GM23248 (cell line): ENCODE results near the gene CARMIL1. TPM values are rescaled to one million over a fixed set of nuclear protein-coding genes. Genes with fewer than 3 reads are reported as not detected.
A peak's percentile ranks its signal among the peaks of the same experiment; 100 is the strongest.

Experiments
- DNase-seq: peaks from one replicate; pipeline ENCODE4 v3.0.0-alpha.2; 2015
- H2AFZ ChIP-seq: fragments of 200-600 bp; sonication (generic); 2 replicates; pipeline ENCODE4 v1.6.1; 2016; ENCODE audit warnings: antibody characterized with exemption
- H3F3A ChIP-seq: fragments of 200-600 bp; sonication (generic); 2 replicates; pipeline ENCODE4 v1.6.1; 2016; ENCODE audit warnings: mild to moderate bottlenecking, antibody characterized with exemption, mixed run types; ENCODE audit not compliant: insufficient read depth
- H3K27ac ChIP-seq: fragments of 200-600 bp; sonication (generic); 2 replicates; pipeline ENCODE4 v1.5.1; 2016; ENCODE audit warnings: mild to moderate bottlenecking
- H3K27me3 ChIP-seq: fragments of 200-600 bp; sonication (generic); replicated peaks from 2 replicates; pipeline ENCODE4 v1.6.1; 2016; ENCODE audit warnings: mild to moderate bottlenecking; ENCODE audit not compliant: insufficient read depth
- H3K36me3 ChIP-seq: fragments of 200-600 bp; sonication (generic); 2 replicates; pipeline ENCODE4 v1.6.1; 2016; ENCODE audit warnings: low read depth, mild to moderate bottlenecking
- H3K4me1 ChIP-seq: fragments of 200-600 bp; sonication (generic); 2 replicates; pipeline ENCODE4 v1.6.1; 2016; ENCODE audit warnings: mild to moderate bottlenecking; ENCODE audit not compliant: insufficient read depth
- H3K4me2 ChIP-seq: fragments of 200-600 bp; sonication (generic); one replicate; pipeline ENCODE4 v1.6.1; 2016; ENCODE audit warnings: mild to moderate bottlenecking; ENCODE audit not compliant: unreplicated experiment
- H3K4me3 ChIP-seq: fragments of 200-600 bp; sonication (generic); 2 replicates; pipeline ENCODE4 v1.5.1; 2016; ENCODE audit warnings: mild to moderate bottlenecking
- H3K79me2 ChIP-seq: fragments of 200-600 bp; sonication (generic); 2 replicates; pipeline ENCODE4 v1.6.1; 2016; ENCODE audit warnings: mild to moderate bottlenecking; ENCODE audit not compliant: insufficient read depth
- H3K9ac ChIP-seq: fragments of 200-600 bp; sonication (generic); 2 replicates; pipeline ENCODE4 v1.6.1; 2016; ENCODE audit warnings: mild to moderate bottlenecking
- H3K9me2 ChIP-seq: fragments of 200-600 bp; sonication (generic); 2 replicates; pipeline ENCODE4 v1.6.1; 2016; ENCODE audit warnings: mixed run types, mild to moderate bottlenecking, moderate library complexity; ENCODE audit not compliant: insufficient read depth
- H3K9me3 ChIP-seq: fragments of 200-600 bp; sonication (generic); one replicate; pipeline ENCODE4 v1.6.1; 2017; ENCODE audit warnings: low read depth
- H4K20me1 ChIP-seq: fragments of 200-600 bp; sonication (generic); 2 replicates; pipeline ENCODE4 v1.6.0; 2016; ENCODE audit not compliant: insufficient read depth
- EZH2 ChIP-seq: fragments of 200-600 bp; sonication (generic); IDR thresholded peaks from 2 replicates; pipeline ENCODE4 v1.6.1; 2018; ENCODE audit warnings: antibody characterized with exemption, mild to moderate bottlenecking; ENCODE audit not compliant: insufficient read depth, poor library complexity, severe bottlenecking
- EZH2phosphoT487 ChIP-seq: fragments of 200-600 bp; sonication (generic); IDR thresholded peaks from 2 replicates; pipeline ENCODE4 v1.6.1; 2018; ENCODE audit warnings: antibody characterized with exemption, moderate library complexity, mild to moderate bottlenecking, low read depth; ENCODE audit not compliant: insufficient read depth
- WGBS, 2 experiments: methylation state at CpG; one replicate each; pipeline ENCODE4 v1.1.6; 2015 to 2017; ENCODE audit warnings: low lambda C conversion rate in 2 of 2, low coverage in 1 of 2; ENCODE audit errors: missing lambda C conversion rate in 2 of 2; 5-methylcytosine and 5-hydroxymethylcytosine counted together
- in situ Hi-C: fragments of 300-500 bp; cut with MboI; formaldehyde crosslinking; loops from 2 replicates; pipeline ENCODE4 v1.15.0; 2020
- polyA plus RNA-seq: library from polyadenylated mRNA; unstranded; fragments of >200 nt; fragmentation: Nextera tagmentation; extraction: Ambion mirVana; gene quantifications from 2 replicates; pipeline ENCODE4 v1.2.1, GENCODE V29; 2016
- total RNA-seq: library from RNA; depleted of rRNA; stranded (reverse); fragments of >200 nt; shearing (Covaris generic); gene quantifications from 2 replicates; pipeline ENCODE4 v1.2.3, GENCODE V29; 2014

Gene CARMIL1
- total and polyA plus RNA-seq, 2 experiments from 2014 or later, result 10.9 to 11.0 TPM

- Histone ChIP-seq H4K20me1 (no peaks in the 10 kb centered on the region), H3K79me2 (no peaks in the 10 kb centered on the region), H3K9me2 (no peaks in the 10 kb centered on the region), H3K36me3 (no peaks in the 10 kb centered on the region), H3K9me3 (no peaks in the 10 kb centered on the region), H3K9ac (no peak overlapping the region), H3K4me3 (no peak overlapping the region), H3K4me2 (no peak overlapping the region), H3F3A (peaks cover 4% of the 10 kb centered on the region), H2AFZ (no peak overlapping the region), H3K27me3 (no peaks in the 10 kb centered on the region), H3K4me1 (peaks cover 10% of the 10 kb centered on the region; the same call in 1 of the 2 replicates), H3K27ac (no peak overlapping the region)
- no peak for TF ChIP-seq EZH2phosphoT487
- no peak for TF ChIP-seq EZH2
- in situ Hi-C loops, result no loop called here
- peak; percentile 38 for DNase-seq
- WGBS, 2 experiments, result 67 to 70% methylated on average over 3 of the region's 3 CpGs
Measured at GRCh38 chr6:25476126-25476525, 197.0 kb downstream of the CARMIL1 start.

GRCh38 chr6:25477006-25477590 is 197.9 kb downstream of the CARMIL1 start:
- no peak for TF ChIP-seq EZH2phosphoT487
- no peak for TF ChIP-seq EZH2
- Histone ChIP-seq H3K27me3 (no peaks in the 10 kb centered on the region), H2AFZ (no peak overlapping the region), H3K4me1 (peaks cover 10% of the 10 kb centered on the region; the same call in 1 of the 2 replicates), H4K20me1 (no peaks in the 10 kb centered on the region), H3K9ac (no peak overlapping the region), H3K79me2 (no peaks in the 10 kb centered on the region), H3F3A (peaks cover 4% of the 10 kb centered on the region), H3K9me2 (no peaks in the 10 kb centered on the region), H3K36me3 (no peaks in the 10 kb centered on the region), H3K27ac (no peak overlapping the region), H3K4me3 (no peak overlapping the region), H3K9me3 (no peaks in the 10 kb centered on the region), H3K4me2 (no peak overlapping the region)
- in situ Hi-C loops, result no loop called here
- DNase-seq, result peak; percentile 29
- 57 to 65% methylated on average over 3 to 4 of the region's 4 CpGs for WGBS, 2 experiments

DNA sequence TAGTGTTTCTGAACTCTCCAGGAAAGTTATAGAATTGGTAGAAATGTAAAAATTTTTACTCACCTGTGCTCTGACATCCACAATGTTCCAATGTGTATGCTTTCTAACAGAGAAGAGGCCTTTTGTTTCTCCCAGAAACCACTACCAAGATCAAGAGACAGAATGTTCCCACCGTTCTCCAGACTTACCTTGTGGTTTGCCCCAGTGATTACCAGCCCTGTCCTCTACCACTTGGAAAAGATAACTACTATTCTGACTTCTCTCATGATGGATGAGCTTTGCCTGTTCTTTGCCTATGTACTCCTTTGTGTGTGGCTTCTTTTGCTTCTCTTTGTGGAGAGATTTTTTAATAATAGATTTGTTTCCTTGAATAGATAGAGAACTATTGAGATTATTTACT is 199.8 kb downstream of the CARMIL1 start:
- Histone ChIP-seq H3K4me2 (no peak overlapping the region), H3K27me3 (no peaks in the 10 kb centered on the region), H3K4me1 (peaks cover 10% of the 10 kb centered on the region; the same call in 1 of the 2 replicates), H3K4me3 (no peak overlapping the region), H3K36me3 (no peaks in the 10 kb centered on the region), H3F3A (peaks cover 4% of the 10 kb centered on the region), H4K20me1 (no peaks in the 10 kb centered on the region), H3K9me3 (no peaks in the 10 kb centered on the region), H3K79me2 (no peaks in the 10 kb centered on the region), H3K9me2 (no peaks in the 10 kb centered on the region), H2AFZ (no peak overlapping the region), H3K9ac (no peak overlapping the region), H3K27ac (no peak overlapping the region)
- DNase-seq, result no peak
- in situ Hi-C loops, result no loop called here
- 65 to 69% methylated on average over 1 of the region's 1 CpG for WGBS, 2 experiments
- no peak for TF ChIP-seq EZH2phosphoT487
- TF ChIP-seq EZH2, result no peak

GRCh38 chr6:25481267-25481666 is 202.1 kb downstream of the CARMIL1 start:
- Histone ChIP-seq H3K27ac (no peak overlapping the region), H3K36me3 (no peaks in the 10 kb centered on the region)

More at GRCh38 chr6:25481267-25481666, 202.1 kb downstream of the CARMIL1 start:
- H3F3A ChIP-seq, result peaks cover 4% of the 10 kb centered on the region
- no peak overlapping the region for H3K4me2 ChIP-seq
- TF ChIP-seq EZH2 (no peak), EZH2phosphoT487 (no peak)
- H2AFZ ChIP-seq, result no peak overlapping the region
- H3K9me3 ChIP-seq, result no peaks in the 10 kb centered on the region
- no peaks in the 10 kb centered on the region for H4K20me1 ChIP-seq
- H3K9me2 ChIP-seq, result no peaks in the 10 kb centered on the region
- H3K27me3 ChIP-seq, result no peaks in the 10 kb centered on the region
- no peaks in the 10 kb centered on the region for H3K79me2 ChIP-seq
- H3K4me3 ChIP-seq, result no peak overlapping the region
- in situ Hi-C loops, result loop anchor here (10.0 kb wide), 1 partner anchor 206 kb away; the partner anchor contains the start of gene CARMIL1
- 86 to 87% methylated on average over 1 of the region's 1 CpG for WGBS, 2 experiments
- no peak for DNase-seq
- no peak overlapping the region for H3K9ac ChIP-seq
- H3K4me1 ChIP-seq, result peaks cover 8% of the 10 kb centered on the region; the same call in 1 of the 2 replicates
